ENCODE results near the gene NR4A1.

- TF ChIP-seq CTCF (IDR thresholded peaks at IDR 0.05; ENCODE audit: insufficient read depth, low read depth, low read length) (no peak), EZH2 (IDR thresholded peaks at IDR 0.05; ENCODE audit: insufficient read depth, low read length) (no peak)
These were observed 15.3 kb downstream of the NR4A1 start for GRCh38 chr12:52066346-52067080.

Measured in astrocyte (in vitro differentiated cells and primary cell).